ENCODE data around the gene NFXL1. TPM values are rescaled to one million over a fixed set of nuclear protein-coding genes. Genes with fewer than 3 reads are reported as not detected.
A peak's percentile ranks its signal among the peaks of the same experiment; 100 is the strongest.
"Not testable (repeated sequence)": the region's sequence is repeated elsewhere in the genome, so short reads cannot be mapped to it uniquely, and the experiment has no call there.

NFXL1 gene
- total RNA-seq = 3.7 TPM in 2 replicates
- 3.7 TPM for polyA plus RNA-seq (2012)

DNA sequence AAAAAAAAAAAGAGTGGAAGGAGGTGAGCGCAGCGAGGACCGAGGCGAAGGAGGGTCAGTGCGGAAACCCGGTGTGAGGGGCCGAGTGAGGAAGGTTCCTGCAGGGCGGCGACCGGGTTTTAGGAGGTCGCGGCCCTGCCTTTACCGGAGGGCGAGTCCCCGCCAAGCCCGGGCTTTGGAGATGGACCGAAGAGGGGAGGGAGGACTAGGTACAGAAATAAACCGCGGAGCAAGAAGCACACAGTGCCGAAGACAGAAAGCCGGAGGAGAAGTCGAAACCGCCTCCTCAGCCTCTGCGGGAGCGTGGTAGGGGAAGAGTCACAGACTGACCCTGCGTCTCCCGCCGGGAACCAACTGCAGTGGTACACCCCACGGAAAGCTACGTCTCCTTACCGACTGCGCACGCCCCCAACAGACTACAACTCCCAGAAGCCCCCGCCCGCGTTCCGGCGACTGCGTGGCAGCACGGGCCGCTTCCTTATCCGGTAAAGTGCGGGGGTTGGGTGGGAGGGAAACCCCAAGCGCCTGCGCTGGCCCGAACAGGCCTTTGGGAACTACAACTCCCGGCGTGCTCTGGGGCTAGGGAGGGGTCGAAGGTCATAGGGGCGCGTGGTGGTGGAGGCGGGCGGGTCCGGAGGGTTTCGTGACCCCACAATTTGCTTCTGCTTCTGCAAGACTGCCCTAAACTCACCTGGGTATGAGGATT lies at the start of gene NFXL1:
Gene NFXL1 (minus strand): TSS at position 364 of the 706 bp plus-strand sequence. CDS start 380 bp downstream, outside the sequence.
- peak; percentile 98 for DNase-seq (ENCODE audit: low read depth)

GRCh38 chr4:47954677-47955076 lies 40.3 kb upstream of the NFXL1 start:
- no peak for DNase-seq (ENCODE audit: low read depth)

DNA sequence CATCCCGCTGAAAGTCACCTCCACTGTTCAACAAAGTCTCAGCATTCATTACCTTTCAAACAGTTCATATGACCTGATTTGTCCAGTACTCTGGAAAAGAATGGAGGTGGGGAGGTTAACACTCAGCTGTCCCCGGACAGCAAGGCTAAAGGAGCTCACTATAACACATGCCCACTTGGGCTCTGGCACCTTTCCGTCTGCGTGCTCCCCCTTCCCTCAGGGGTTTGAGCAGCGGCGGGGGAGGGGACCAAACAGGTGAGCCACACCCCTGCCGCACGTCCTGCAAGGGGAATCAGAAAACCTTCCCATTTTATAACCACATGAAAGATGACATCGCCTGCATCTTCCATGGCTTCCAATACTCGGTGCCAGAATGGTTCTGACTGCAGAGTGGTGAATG lies 39.9 kb upstream of the NFXL1 start:
- DNase-seq (ENCODE audit: low read depth) = no peak

DNA sequence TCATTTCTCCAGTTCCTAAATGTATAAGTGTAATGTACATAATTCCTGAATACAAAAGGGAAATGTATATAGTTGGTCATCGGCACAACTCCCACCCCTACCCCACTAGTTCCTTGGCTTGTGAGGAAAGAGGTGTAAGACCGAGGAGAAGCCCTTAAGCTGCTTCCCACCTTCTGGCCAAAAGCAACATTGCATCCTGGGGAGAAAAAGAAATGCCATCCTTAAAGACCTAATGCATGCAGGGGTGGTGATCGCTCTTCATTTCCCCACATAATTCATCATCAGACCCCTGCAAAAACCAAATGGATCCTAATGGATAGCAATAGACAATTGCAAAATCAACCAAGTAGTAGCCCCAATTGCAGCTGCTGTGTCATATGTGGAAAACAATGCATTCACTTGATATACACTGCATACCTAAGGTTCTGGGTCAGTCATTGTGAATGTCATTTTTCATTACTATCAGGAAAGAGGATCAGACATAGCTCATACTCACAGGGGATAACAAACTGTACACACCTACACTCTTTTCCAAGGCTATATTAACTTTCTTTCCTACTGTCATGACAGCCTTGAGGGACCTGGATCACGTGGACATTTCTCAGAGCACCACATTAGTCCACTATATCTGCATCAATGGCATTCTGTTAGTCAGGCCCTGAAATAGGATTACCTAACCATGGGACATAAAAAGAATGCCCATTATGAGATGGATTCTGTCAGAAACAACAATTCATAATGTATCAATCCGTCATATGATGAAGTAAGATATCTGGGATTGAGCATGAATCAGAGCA lies 31.7 kb upstream of the NFXL1 start:
- DNase-seq (ENCODE audit: low read depth) = no peak

GRCh38 chr4:47942081-47942819 lies 27.9 kb upstream of the NFXL1 start:
- DNase-seq (ENCODE audit: low read depth) = no peak

DNA sequence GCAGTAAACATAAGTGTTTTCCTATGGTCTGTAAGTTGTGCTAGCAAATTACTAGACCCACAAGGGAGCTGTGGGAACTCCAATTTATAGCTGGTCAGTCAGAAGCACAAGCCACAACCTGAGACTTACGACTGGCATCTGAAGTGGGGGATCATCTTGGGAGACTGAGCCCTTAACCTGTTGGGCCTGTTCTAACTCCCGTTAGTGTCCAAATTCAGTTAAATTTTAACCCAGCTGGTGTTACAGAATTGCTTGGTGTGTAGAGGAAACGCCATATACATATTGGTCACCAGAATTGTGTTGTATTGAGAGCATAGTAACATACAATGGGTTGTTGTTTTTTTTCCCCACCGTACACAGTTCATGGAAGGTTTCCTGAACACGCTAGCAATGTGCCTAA lies 25.1 kb upstream of the NFXL1 start:
- DNase-seq (ENCODE audit: low read depth) = no peak

DNA sequence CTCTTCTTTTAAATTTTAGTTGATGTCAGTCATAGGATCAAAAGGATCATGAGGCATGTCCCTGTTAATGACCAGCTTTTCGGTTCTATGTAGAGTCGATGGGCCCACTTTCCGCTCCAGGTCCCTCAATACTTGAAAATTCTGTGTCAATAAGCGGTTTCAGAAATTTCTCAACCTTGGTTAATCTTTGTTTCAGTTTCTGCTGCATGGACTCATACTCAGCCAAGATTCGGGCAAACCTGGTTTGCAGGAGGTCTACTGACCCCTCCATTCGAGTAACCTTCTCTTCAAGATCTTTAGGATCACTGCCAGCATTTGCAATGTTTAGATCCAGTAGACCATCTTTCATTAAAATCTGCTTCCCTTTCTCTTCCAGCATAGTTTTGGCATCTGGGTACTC lies 22.0 kb upstream of the NFXL1 start:
- no peak for DNase-seq (ENCODE audit: low read depth)

DNA sequence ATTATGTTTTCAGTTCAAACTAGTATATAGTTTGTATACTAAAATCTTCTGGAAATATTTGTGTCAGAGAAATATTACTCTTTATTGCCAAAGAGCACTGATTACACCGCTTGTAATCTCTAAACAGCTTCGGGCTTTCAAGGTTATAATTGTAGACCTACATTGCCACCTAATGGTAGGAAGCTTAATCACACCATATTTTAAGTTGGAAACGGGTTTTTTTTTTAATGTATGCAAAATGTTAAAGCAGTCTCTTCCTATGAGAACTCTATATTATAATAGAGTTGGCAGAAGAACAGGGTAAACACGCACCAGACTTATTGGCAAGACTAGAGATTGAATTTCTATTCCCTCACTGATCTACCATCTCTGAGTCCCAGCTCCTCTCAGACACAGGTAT lies 19.5 kb upstream of the NFXL1 start:
- peak; percentile 33 for DNase-seq (ENCODE audit: low read depth)

DNA sequence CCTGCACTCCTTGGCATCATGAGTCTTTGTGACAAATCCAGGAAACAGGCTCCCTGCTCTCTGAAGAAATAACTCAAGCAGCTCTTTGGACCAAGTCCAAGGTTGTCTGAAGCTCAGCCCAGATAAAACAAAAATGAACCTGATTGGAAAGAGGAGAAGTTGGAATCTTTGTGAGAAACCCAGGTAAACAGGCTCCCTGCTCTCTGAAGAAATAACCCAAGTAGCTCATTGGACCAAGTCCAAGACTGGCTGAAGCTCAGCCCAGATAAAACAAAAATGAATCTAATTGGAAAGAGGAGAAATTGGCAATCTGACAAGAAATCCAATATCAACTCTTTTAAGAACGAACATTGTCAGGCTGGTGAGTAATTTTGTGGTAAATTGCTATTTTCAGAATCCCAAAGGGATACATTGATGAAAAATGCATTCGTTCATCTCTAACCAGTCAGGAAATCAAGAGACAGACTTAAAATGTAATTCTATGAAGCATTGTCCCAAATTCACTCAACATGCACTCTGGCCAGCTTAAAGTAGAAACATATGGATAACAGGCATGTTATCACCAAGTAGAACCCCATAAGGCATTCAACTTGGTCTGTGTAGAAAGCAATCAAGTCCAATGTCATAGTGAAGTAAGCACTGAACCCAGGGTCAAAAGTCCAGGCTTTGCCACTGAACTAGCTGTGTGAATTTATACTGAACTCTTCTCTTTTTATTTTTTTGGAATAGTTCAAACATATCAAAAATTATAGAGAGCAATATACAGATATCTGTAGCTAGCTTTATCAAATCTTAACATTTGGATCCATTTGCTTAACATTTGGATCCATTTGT lies 16.8 kb upstream of the NFXL1 start:
- peak; percentile 60 for DNase-seq (ENCODE audit: low read depth)

GRCh38 chr4:47929682-47930201 lies 15.4 kb upstream of the NFXL1 start:
- DNase-seq (ENCODE audit: low read depth) = no peak

GRCh38 chr4:47926667-47927258 lies 12.4 kb upstream of the NFXL1 start:
- DNase-seq (ENCODE audit: low read depth) = peak; percentile 67

DNA sequence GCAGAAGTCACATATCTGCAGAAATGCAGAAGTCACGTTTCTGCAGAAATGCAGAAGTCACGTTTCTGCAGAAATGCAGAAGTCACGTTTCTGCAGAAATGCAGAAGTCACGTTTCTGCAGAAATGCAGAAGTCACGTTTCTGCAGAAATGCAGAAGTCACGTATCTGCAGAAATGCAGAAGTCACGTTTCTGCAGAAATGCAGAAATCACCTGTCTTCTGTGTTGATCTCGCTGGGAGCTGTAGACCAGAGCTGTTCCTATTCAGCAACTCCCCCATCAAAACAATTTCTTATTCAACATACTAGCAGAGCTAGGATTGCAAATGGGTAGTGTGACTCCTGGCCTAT lies 8.9 kb upstream of the NFXL1 start:
- not testable (repeated sequence) for DNase-seq (ENCODE audit: low read depth)

DNA sequence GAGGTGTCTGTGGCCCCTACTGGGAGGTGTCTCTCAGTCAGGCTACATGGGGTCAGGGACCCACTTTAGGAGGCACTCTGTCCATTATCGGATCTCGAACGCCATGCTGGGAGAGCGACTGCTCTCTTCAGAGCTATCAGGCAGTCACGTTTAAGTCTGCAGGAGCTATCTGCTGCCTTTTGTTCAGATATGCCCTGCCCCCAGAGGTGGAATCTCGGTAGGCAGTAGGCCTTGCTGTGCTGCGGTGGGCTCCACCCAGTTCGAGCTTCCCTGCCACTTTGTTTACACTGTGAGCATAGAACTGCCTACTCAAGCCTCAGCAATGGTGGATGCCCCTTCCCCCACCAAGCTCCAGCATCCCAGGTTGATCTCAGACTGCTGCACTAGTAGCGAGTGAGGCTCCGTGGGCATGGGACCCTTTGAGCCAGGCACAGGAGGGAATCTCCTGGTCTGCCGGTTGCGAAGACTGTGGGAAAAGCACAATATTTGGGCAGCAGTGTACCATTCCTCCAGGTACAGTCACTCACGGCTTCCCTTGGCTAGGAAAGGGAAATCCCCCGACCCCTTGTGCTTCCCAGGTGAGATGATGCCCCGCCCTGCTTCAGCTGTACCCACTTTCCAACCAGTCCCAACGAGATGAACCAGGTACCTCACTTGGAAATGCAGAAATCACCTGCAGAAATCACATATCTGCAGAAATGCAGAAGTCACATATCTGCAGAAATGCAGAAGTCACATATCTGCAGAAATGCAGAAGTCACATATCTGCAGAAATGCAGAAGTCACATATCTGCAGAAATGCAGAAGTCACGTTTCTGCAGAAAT lies 8.3 kb upstream of the NFXL1 start:
- DNase-seq (ENCODE audit: low read depth) = not testable (repeated sequence)

DNA sequence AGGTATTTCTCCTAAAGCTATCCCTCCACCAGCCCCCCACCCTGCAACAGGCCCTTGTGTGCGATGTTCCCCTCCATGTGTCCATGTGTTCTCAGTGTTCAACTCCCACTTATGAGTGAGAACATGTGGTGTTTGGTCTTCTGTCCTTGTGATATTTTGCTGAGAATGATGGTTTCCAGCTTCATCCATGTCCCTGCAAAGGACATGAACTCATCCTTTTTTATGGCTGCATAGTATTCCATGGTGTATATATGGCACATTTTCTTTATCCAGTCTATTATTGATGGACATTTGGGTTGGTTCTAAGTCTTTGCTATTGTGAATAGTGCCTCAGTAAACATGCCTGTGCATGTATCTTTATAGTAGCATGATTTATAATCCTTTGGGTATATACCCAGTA lies 2.8 kb upstream of the NFXL1 start:
- DNase-seq (ENCODE audit: low read depth) = not testable (repeated sequence)

DNA sequence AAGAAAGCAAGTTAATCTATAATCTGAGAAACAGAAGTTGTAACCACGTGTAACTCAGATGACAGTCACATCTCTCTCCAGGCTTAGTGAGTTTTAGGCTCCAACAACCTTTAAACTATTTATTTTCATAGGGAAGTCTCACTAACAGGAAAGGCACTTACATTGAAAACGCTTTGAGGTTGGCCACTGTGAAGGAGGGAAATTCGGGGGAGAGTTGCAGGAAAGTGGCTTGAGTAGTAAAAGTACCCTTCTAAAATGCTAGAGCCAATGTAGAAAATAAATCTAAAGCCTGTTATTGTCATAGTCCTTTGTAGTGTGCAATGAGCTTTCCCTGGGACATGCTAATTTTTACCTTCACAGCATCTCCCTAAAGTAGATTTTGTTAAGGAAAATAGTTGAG lies 995 bp upstream of the NFXL1 start:
- no peak for DNase-seq (ENCODE audit: low read depth)

DNA sequence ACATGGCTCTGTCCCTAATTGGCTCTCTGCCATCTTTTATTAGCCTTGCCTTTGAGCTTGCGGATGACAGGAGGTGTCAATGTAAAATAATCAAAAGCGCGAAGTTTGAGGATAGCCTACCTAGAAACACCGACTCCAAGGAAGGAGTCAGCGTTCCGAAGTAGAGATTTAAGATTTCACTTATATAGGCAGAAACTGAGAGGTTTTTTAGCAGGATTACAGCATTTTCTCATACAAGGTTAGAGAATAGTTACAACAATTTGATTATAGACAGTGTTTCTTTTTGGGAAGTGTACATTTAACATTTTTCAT lies 499 bp upstream of the NFXL1 start:
- DNase-seq (ENCODE audit: low read depth) = no peak

DNA sequence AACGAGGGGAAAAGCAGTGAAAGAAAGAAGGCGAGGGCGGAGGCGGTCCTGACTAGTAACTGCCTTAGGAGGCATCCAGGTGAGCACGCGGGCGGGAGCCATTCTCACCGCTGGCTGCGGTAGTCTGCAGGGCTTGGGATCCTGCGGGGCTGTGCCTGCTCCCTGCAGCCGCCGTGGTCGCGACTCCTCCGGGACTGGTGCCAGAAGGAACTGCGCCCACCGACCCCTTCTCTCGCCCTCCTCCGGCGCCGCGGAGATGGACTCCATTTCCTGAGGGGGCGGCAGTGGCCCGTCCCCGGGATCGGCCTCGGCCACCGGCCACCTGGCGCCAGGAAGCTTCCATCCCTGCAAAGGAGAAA lies 543 bp downstream of the NFXL1 start:
- DNase-seq (ENCODE audit: low read depth) = no peak

DNA sequence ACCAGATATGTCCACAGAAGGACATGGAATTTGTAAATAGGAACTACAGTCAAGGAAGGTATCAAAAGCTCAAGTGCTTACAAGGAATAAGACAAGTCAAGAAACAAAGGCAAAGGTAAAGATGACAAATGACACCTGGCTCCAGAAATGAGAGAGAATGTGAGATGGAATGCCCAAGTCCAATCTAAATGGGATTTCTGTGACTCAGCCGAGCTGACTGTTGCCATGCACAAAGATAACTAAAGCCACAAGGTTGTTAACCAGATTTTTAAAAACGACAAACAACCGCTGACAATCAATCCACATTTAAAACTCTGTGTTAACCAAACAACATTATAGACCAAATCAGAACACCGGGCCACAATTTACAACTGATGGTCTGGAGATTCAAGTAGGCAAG lies 1.1 kb downstream of the NFXL1 start:
- peak; percentile 16 for DNase-seq (ENCODE audit: low read depth)

GRCh38 chr4:47907089-47907646 lies 7.2 kb downstream of the NFXL1 start:
- DNase-seq (ENCODE audit: low read depth) = no peak

DNA sequence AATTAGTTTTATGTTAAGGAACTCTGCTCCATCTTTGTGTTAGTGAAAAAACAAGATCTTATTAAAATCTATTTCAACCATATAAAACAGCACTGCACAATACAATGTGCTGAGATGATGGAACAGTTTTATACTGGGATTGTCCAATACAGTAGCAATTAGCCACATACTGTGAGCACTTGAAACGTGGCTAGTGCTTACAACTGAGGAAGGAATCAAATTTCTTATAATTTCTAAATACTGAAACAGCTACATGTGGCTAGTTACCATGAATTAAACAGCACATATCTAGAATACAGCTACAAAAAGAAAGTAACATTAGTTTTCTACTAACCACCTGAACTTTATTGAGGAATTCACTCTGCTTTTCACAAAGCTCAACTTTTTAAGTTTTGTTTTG lies 14.7 kb downstream of the NFXL1 start:
- DNase-seq (ENCODE audit: low read depth) = no peak

Measured in myocyte (in vitro differentiated cells).